SK-MEL-5 (cell line): ENCODE results near the gene MBTPS1. TPM values are rescaled to one million over a fixed set of nuclear protein-coding genes. Genes with fewer than 3 reads are reported as not detected.

Experiments
- DNase-seq: peaks from one replicate; pipeline ENCODE4 v3.0.0-alpha.2; 2016; ENCODE audit warnings: low read depth, low spot score
- in situ Hi-C: cut with HindIII; loops from 2 replicates; pipeline ENCODE4 v1.10.0; 2016; ENCODE audit warnings: low sequenced_read_pairs, high pct_unique_total_duplicates, low pct_unique_long_range_greater_than_20kb
- total RNA-seq: library from RNA; depleted of rRNA; stranded (reverse); fragments of >200 nt; shearing (Covaris generic); gene quantifications from 2 replicates; pipeline ENCODE4 v1.2.3, GENCODE V29; 2014

The MBTPS1 gene
- total RNA-seq, 1 experiment from 2014 or later = 48.7 TPM

GRCh38 chr16:84110527-84110926 lies 6.2 kb downstream of the MBTPS1 start:
- no peak for DNase-seq
- in situ Hi-C loops = no loop called here

DNA sequence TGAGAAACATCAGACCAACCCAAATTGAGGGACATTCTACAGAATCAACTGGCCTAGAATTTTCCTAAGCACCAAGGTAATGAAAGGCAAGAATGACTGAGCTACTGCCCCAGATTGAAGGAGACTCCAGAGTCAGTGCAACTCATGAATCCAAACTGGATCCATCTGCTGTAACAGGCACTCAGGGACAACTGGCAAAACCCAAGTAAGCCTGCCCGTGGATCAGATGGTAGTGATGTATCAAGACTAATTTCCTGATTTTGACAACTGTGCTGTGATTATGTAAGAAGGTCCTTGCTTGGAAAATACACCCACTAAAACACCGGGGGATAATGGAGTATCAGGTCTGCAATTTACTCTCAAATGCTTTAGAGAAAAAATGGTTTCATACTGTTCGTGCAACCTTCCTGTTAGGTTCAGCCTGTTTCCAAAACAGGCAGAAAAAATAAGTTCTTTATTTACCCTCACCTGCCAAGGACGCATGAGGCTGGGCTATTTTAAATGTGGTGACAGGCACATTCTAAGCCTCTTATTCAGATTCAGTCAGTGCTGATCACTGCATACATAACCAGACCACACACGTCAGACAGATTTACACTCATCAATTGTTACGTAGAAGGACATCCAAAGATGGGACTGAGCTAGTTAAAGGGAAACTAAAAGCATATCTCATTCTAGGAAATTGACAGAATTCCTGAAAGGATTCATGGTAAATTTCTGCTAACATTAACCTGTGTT lies 7.0 kb downstream of the MBTPS1 start:
- no peak for DNase-seq
- in situ Hi-C loops = no loop called here

- DNase-seq = no peak
- in situ Hi-C loops = no loop called here
Measured at GRCh38 chr16:84107921-84108320, 8.8 kb downstream of the MBTPS1 start.

DNA sequence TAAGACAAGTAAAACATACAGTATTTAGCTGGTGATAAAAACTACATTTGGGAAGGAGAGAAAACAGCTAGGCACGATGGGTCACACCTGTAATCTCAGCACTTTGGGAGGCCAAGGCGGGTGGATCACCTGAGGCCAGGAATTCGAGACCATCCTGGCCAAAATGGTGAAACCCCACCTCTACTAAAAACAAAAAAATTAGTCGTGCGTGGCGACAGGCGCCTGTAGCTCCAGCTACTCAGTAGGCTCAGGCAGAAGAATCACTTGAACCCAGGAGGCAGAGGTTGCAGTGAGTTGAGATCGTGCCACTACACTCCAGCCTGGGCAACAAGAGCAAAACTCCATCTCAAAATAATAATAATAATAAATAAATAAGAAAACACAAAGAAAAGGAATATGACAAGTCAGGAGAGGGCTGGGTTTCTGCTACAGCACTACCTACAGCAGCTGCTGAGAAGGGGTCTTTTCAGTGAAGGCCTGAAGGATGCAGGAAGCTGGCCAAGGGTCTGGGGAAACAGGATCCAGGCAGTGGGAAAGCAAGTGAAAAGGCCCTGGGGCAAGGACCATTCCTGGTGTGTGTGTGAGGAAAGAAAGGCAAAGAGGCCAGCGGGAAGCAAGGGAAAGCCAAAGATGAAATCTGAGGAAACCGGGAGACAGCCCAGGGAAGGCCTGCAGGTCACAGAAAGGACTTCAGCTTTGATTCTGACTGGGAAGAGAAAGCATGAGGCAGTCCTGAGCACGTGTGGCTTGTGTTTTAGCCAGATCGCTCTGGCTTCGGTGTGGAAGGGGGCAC lies 10.6 kb downstream of the MBTPS1 start:
- in situ Hi-C loops = no loop called here
- DNase-seq = no peak

GRCh38 chr16:84105301-84105815 lies 11.4 kb downstream of the MBTPS1 start:
- in situ Hi-C loops = no loop called here
- DNase-seq = no peak

DNA sequence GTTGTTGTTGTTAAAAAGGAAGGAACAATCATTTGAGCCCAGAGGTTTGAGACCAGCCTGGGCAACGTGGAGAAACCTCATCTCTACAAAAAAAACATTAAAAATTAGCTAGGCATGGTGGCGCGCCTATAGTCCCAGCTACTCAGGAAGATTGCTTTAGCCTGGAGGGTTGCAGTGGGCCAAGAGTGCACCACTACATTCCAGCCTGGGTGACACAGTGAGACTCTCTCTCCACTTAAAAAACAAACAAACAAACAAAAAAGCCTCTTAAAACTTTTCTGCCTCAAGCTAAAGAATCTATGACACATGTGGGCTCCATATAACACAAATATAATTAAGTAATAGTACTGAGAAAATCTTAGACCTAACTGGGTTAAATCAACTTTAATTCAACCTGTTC lies 12.5 kb downstream of the MBTPS1 start:
- DNase-seq = no peak
- in situ Hi-C loops = no loop called here

GRCh38 chr16:84103678-84104077 lies 13.1 kb downstream of the MBTPS1 start:
- DNase-seq = no peak
- in situ Hi-C loops = no loop called here

- no peak for DNase-seq
- in situ Hi-C loops = no loop called here
Measured at GRCh38 chr16:84098939-84099338, 17.8 kb downstream of the MBTPS1 start.

DNA sequence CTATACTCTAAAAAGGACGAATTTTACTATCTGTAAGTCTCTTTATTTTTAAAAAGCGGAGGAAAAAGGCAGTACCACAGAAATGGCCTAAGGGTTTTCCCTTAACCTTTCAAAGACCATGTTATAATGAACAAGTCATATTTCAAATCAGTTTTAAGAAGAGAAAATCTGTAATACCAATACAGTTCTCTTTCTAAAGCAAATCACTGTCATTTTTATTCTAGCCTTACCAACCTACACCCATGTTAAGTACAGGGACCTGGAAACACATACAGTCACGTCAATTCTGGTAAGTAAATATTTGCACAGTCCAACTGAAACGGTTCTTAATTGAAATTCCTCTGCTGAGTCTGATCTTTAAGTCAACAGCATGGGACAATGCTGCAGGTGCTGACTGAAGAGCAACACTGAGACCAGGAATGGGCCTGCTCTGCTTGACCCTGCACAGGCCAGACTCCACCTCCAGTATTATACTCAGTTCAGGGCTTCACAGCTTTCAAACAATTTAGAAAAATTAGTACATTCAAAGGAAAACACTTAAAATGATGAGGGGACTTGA lies 20.2 kb downstream of the MBTPS1 start:
- in situ Hi-C loops = no loop called here
- DNase-seq = no peak

GRCh38 chr16:84095466-84095865 lies 21.3 kb downstream of the MBTPS1 start:
- in situ Hi-C loops = no loop called here
- DNase-seq = no peak

DNA sequence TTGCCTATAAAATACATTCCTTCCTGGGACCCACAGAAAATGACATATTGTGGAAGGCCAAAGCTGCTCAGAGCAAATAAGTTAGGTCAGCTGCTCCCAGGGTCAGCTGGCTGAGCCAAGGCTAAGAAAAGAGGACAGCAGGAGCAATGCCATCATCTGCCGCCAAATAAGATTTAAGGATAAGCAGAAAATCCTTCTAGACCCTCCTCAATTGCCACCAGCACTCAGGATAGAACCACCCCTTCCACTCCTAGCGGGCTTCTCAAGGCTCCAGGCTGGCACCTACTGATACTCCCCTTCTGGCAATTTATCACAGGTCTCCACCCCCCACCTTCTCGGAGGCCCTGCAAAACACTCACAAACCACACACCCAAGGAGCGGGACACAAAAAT lies 22.9 kb downstream of the MBTPS1 start:
- DNase-seq = no peak
- in situ Hi-C loops = no loop called here

DNA sequence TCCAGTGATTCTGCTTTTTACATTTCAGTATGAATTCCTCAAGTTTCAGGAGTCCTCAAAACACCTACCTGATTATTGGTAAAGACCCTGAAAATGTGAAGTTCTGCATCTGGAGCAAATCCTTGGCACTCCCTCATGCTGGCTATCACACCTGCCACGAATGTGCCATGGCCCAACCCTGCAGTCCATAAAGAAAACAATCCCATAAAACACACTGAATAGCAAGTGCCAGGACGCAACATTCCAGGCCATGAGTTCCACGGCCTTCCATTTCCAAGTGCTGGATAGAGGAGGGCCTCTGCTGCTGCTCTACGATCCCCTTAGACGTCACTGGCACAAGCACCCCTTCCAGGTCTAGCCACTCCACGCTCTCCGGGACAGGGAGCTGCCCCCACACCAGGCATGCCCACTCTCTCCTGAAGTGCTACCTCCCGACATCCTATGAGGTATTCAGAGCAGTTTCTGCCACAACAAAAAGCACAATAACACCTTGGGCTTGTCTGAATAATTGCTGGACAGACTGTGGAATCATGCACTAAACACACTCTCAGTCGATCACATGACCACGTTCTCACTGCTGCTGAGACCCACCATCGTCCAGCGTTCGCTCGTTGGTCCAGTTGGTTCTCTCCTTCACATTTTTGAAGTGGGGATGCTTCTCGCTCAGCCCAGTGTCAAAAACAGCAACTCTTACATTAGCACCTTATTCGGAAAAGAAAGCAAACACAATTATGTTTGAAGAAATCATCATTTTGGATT lies 23.4 kb downstream of the MBTPS1 start:
- DNase-seq = no peak
- in situ Hi-C loops = no loop called here

DNA sequence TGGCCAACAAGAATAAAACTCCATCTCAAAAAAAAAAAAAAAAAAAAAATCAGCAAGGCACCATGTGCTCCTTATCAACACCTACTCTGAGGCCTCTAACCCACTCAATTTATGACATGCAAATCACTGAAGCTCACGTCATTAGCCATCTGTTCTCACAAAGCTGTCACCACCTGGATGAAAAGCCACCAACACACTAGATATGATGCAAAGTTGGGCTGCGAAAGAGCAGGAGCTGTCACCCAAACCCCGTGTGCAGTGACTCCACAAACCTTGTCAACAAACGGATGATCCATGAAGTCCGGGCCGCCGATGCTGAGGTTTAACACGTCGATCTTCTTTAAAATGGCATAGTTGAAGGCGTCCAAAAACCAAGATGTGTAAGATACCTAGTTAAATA lies 25.3 kb downstream of the MBTPS1 start:
- DNase-seq = no peak

DNA sequence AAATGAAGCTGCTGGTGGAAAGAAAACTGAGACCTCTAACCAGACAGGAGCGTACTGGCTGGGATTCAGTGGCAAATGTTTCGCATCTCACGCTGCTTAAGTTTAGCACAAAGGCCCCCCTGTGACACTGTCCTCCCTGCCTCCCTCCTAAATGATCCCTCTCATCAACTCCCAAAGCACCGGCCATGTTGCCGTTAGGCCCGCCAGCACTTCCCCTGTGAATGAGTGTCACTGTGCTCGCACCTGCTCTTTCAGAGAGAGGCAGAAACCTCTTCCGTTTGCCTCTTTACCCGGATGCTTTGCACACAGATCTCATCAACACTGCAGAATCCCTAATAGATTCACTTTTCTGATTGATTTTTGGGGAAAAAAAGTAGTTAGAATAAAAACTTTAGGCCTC lies 26.5 kb downstream of the MBTPS1 start:
- DNase-seq = no peak
- in situ Hi-C loops = no loop called here

More for the DNA sequence above, 25.3 kb downstream of the MBTPS1 start:
- in situ Hi-C loops = no loop called here

- no peak for DNase-seq
- in situ Hi-C loops = no loop called here
Measured at GRCh38 chr16:84088695-84089395, 27.9 kb downstream of the MBTPS1 start.

GRCh38 chr16:84087466-84088151 lies 29.1 kb downstream of the MBTPS1 start:
- in situ Hi-C loops = no loop called here
- DNase-seq = no peak

GRCh38 chr16:84087001-84087400 lies 29.7 kb downstream of the MBTPS1 start:
- in situ Hi-C loops = no loop called here
- DNase-seq = no peak
